K562 (cell line): Measurements from ENCODE around the gene TMEM217. TPM values are rescaled to one million over a fixed set of nuclear protein-coding genes. Genes with fewer than 3 reads are reported as not detected.

Experiments used
- ATAC-seq: fragments of 200-7000 bp; cut with Tn5 transposase; 3 replicates; pipeline ENCODE4 v1.9.1; 2020; ENCODE audit warnings: moderate library complexity
- BruUV-seq: library from RNA; stranded (reverse); fragments of 400-500 nt; replicated peaks from 2 replicates; lab custom pipeline; 2021; lab: Mats Ljungman, UMichigan
- CTCF ChIA-PET: fragments of 300-600 bp; formaldehyde crosslinking; extraction: SDS; loops from one replicate; lab custom pipeline; 2021; ENCODE audit warnings: low intra/inter-chr PET ratio; lab: Yijun Ruan, JAX
- POLR2A ChIA-PET: fragments of 300-600, 350-650 bp; sonication (Branson Sonifier 250); formaldehyde crosslinking; extraction: SDS; loops from one replicate; lab custom pipeline; 2021; ENCODE audit warnings: antibody characterized with exemption, inconsistent platforms; lab: Yijun Ruan, JAX
- DNase-seq, 4 experiments: peaks; one replicate each; pipeline versions ENCODE4 v3.0.0 to v3.0.0-alpha.2; 2011 to 2018; ENCODE audit warnings: low spot score in 3 of 4, mixed read lengths in 3 of 4; ENCODE audit errors: extremely low read depth in 1 of 4
- FAIRE-seq: peaks from 2 replicates; lab custom pipeline; 2011; peaks lifted over from hg19 to GRCh38; lab: Jason Lieb, UNC
- H2AFZ ChIP-seq: 2 replicates; pipeline ENCODE4 v1.6.0; 2011; ENCODE audit warnings: low read depth, low read length, control low read depth, inconsistent platforms
- H3K27ac ChIP-seq: fragments of 200-600 bp; 3 replicates; pipeline ENCODE4 v1.8.0; 2011; ENCODE audit warnings: low read depth, mild to moderate bottlenecking, control low read depth, inconsistent platforms, low read length, moderate library complexity, mixed read lengths; ENCODE audit errors: extremely low read depth
- H3K27me3 ChIP-seq, 2 experiments: fragments of 300-600 bp in 1 of 2; 2 replicates in 1 of 2; 3 replicates in 1 of 2; pipeline versions ENCODE4 v1.6.0 to v1.8.0; 2011; ENCODE audit warnings: inconsistent platforms in 2 of 2, low read length in 2 of 2, mild to moderate bottlenecking in 1 of 2, mixed read lengths in 1 of 2, moderate library complexity in 1 of 2; ENCODE audit not compliant: control insufficient read depth in 2 of 2, insufficient read depth in 2 of 2
- H3K36me3 ChIP-seq: fragments of 300-600 bp; 3 replicates; pipeline ENCODE4 v1.8.0; 2011; ENCODE audit warnings: mild to moderate bottlenecking, low read length, inconsistent platforms; ENCODE audit not compliant: control insufficient read depth, insufficient read depth
- H3K4me1 ChIP-seq, 2 experiments: fragments of 200-600 bp in 1 of 2; replicated peaks in 1 of 2; 2 replicates in 1 of 2; 3 replicates in 1 of 2; pipeline versions ENCODE4 v1.5.1 to v1.8.0; 2011; ENCODE audit warnings: inconsistent platforms in 2 of 2, low read length in 2 of 2, mild to moderate bottlenecking in 1 of 2, mixed read lengths in 1 of 2, moderate library complexity in 1 of 2; ENCODE audit not compliant: control insufficient read depth in 2 of 2, insufficient read depth in 2 of 2
- H3K4me2 ChIP-seq: 2 replicates; pipeline ENCODE4 v1.6.1; 2011; ENCODE audit warnings: low read length, control low read depth, inconsistent platforms, mixed read lengths; ENCODE audit not compliant: insufficient read depth
- H3K4me3 ChIP-seq: fragments of 200-600 bp; sonication (generic), shearing (Covaris generic); 2 replicates; pipeline ENCODE4 v1.5.1; 2016; ENCODE audit warnings: control low read depth, inconsistent platforms
- H3K79me2 ChIP-seq: fragments of 200-600 bp; 3 replicates; pipeline ENCODE4 v1.8.0; 2011; ENCODE audit warnings: low read length, inconsistent platforms; ENCODE audit not compliant: control insufficient read depth, insufficient read depth
- H3K9ac ChIP-seq, 2 experiments: 2 replicates each; pipeline versions ENCODE4 v1.6.0 to v1.6.1; 2011; ENCODE audit warnings: low read depth in 2 of 2, low read length in 2 of 2, control low read depth in 1 of 2, inconsistent platforms in 1 of 2, mild to moderate bottlenecking in 1 of 2, mixed read lengths in 1 of 2; ENCODE audit not compliant: insufficient read depth in 1 of 2
- H3K9me1 ChIP-seq: one replicate; pipeline ENCODE4 v1.6.0; 2011; ENCODE audit warnings: inconsistent platforms, mild to moderate bottlenecking, low read length, moderate library complexity; ENCODE audit not compliant: control insufficient read depth, insufficient read depth
- H3K9me3 ChIP-seq: replicated peaks from 2 replicates; pipeline ENCODE4 v1.5.1; 2011; ENCODE audit warnings: low read depth, low read length, inconsistent platforms; ENCODE audit not compliant: control insufficient read depth, insufficient read depth
- H4K20me1 ChIP-seq: replicated peaks from 2 replicates; pipeline ENCODE4 v1.6.1; 2011; ENCODE audit warnings: low read length, inconsistent platforms, mixed read lengths; ENCODE audit not compliant: control insufficient read depth, insufficient read depth
- C11orf30 ChIP-seq: fragments of 450-650 bp; IDR thresholded peaks from 2 replicates; pipeline ENCODE4 v1.6.1; 2016; ENCODE audit warnings: low read depth, mild to moderate bottlenecking
- LEF1 ChIP-seq: fragments of 450-650 bp; IDR thresholded peaks from 2 replicates; pipeline ENCODE4 v1.6.1; 2016; ENCODE audit warnings: mild to moderate bottlenecking
- MAFF ChIP-seq: IDR thresholded peaks from 2 replicates; pipeline ENCODE4 v1.6.1; 2012; ENCODE audit warnings: low read length, improper control_type of control experiment
- MAFG ChIP-seq: fragments of 450-650 bp; conservative IDR thresholded peaks from 2 replicates; pipeline ENCODE4 v1.6.1; 2016; ENCODE audit warnings: missing genetic modification characterization, missing compliant biosample characterization
- MAFK ChIP-seq: IDR thresholded peaks from 2 replicates; pipeline ENCODE4 v1.6.1; 2011; ENCODE audit warnings: low read length, improper control_type of control experiment
- PHB2 ChIP-seq: fragments of 450-650 bp; IDR thresholded peaks from 2 replicates; pipeline ENCODE4 v1.6.1; 2017; ENCODE audit warnings: low read depth
- PHTF2 ChIP-seq: fragments of 250-450 bp; sonication (Bioruptor Pico); IDR thresholded peaks from 2 replicates; pipeline ENCODE4 v1.5.0; 2021; ENCODE audit warnings: mild to moderate bottlenecking
- RFX1 ChIP-seq: fragments of 450-650 bp; IDR thresholded peaks from 2 replicates; pipeline ENCODE4 v1.6.1; 2016; ENCODE audit warnings: mild to moderate bottlenecking, moderate library complexity
- ZNF316 ChIP-seq: fragments of 450-650 bp; IDR thresholded peaks from 2 replicates; pipeline ENCODE4 v1.6.1; 2016
- WGBS: fragments of 100-300 bp; shearing (Covaris generic); methylation state at CpG from one replicate; pipeline ENCODE4 v1.1.6; 2016; ENCODE audit warnings: low coverage, mixed read lengths; ENCODE audit not compliant: insufficient coverage; ENCODE audit errors: missing lambda C conversion rate; 5-methylcytosine and 5-hydroxymethylcytosine counted together
- in situ Hi-C: fragments of 300-500 bp; cut with MboI; formaldehyde crosslinking; loops from 4 replicates; pipeline ENCODE4 v1.15.0; 2018; ENCODE audit warnings: inconsistent platforms, mixed read lengths
- intact Hi-C: fragments of 100-400 bp; cut with micrococcal nuclease; formaldehyde crosslinking; loops from 2 replicates; pipeline ENCODE4 v1.14.2; 2022
- polyA plus RNA-seq, 8 experiments: library from polyadenylated mRNA; depleted of rRNA in 4 of 8; stranded (reverse) in 5 of 8; unstranded in 3 of 8; fragments of >200 nt; fragmentation: Nextera tagmentation in 2 of 8; fragmentation: Illumina TruSeq in 1 of 8; extraction: Ambion mirVana in 2 of 8; extraction: Trizol in 1 of 8; gene quantifications; 2 replicates each; pipeline versions ENCODE4 v1.2.1 to v1.2.3, GENCODE V29; 2011 to 2014; ENCODE audit warnings: inconsistent platforms in 1 of 8, missing spikeins in 1 of 8
- total RNA-seq, 7 experiments: library from RNA; depleted of rRNA in 6 of 7; stranded (reverse); fragments of >200 nt in 6 of 7; fragmentation: Illumina TruSeq in 2 of 7; extraction: Trizol in 2 of 7; gene quantifications; 2 replicates each; pipeline versions ENCODE4 v1.2.1 to v1.2.3, GENCODE V29; 2011 to 2021; ENCODE audit warnings: low replicate concordance in 1 of 7
- TF ChIP-seq, protein P1 (sequence below), 2 experiments: fragments of 450-650 bp in 1 of 2; sonication (generic) in 1 of 2; formaldehyde crosslinking in 1 of 2; IDR thresholded peaks in 1 of 2; conservative IDR thresholded peaks in 1 of 2; 2 replicates each; pipeline versions ENCODE4 v1.6.1 to v1.8.1; 2016 to 2023; ENCODE audit warnings: mild to moderate bottlenecking in 2 of 2, moderate library complexity in 2 of 2, inconsistent platforms in 1 of 2, missing genetic modification reagents in 1 of 2

Gene TMEM217
- total and polyA plus RNA-seq, 9 of the 15 experiments (the other 6 are each of a cell fraction or from before 2014, with no cell fraction given): 1.3 to 8.0 (median 1.9) TPM

DNA sequence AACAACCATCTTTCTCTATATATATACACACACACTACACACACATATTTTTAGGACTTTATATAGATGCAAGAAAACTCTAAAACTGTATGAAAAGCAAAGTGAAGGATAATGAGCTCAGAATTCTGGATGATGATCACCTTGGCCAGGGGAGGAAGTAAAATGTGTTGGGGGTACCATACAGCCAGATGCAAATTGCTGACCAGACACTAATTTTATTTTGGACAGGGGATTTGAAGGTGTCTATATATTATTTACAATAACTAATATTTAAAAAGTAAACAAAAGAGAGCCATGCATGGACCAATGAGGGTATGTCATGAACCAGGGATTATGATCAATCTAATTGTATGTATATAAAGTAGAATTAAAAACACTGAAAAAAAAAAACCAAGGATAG, 20.2 kb downstream of the TMEM217 start:
- no peaks in the 10 kb centered on the region; the same call in 2 of the 3 replicates for H3K36me3 ChIP-seq
- ChIA-PET CTCF (no interaction called here), POLR2A (interaction anchor here (0.6 to 1.8 kb wide), 3 partner anchors 20 to 1201 kb away, joined by 3 to 7 read pairs (median 3); partner anchors contain the start of genes TBC1D22B and TMEM217)
- in situ Hi-C loops (no loop called here), intact Hi-C loops (no loop called here)
- H3K27me3 ChIP-seq: no peaks in the 10 kb centered on the region
- H3K27ac ChIP-seq: no peak overlapping the region
- 0 out of 2 replicates have a peak, but pooled peaks cover 3% of the 10 kb centered on the region for H3K9me3 ChIP-seq
- peaks cover 6 to 40% of the 10 kb centered on the region in 2 experiments for H3K4me1 ChIP-seq
- FAIRE-seq (no peak), ATAC-seq (no peak), DNase-seq (no peak)
- no peaks in the 10 kb centered on the region for H4K20me1 ChIP-seq
- no peak overlapping the region for H2AFZ ChIP-seq
- H3K4me3 ChIP-seq: no peak overlapping the region
- TF ChIP-seq MAFG (tag) (peak; percentile 67), ZNF316 (peak; percentile 91), LEF1 (no peak), MAFK (peak; percentile 85), PHB2 (no peak), C11orf30 (peak; percentile 87), MAFF (peak; percentile 85)
- no peak overlapping the region for H3K9ac ChIP-seq
- no peaks in the 10 kb centered on the region for H3K9me1 ChIP-seq
- H3K4me2 ChIP-seq: no peak overlapping the region
- no TSS peak for BruUV-seq
- H3K79me2 ChIP-seq: no peaks in the 10 kb centered on the region

DNA sequence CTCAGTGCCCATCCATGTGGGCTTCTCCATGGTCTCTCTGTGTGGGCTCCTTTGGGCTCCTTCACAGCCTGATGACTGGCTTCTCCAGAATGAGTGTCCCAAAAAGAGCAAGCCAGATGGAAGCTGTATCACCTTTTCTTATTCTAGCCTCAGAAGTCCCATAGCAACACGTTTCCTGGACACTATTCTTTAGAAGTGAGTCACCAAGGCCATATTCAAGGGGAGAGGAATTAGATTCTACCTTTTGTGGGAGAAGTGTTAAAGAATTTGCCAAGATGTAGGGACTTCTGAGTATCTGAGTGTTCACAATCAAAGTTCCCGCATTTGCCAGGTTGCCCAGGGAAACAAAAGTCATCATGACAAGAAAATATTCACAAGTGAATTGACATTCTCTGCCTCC, 21.0 kb downstream of the TMEM217 start:
- Histone ChIP-seq H3K27me3 (no peaks in the 10 kb centered on the region), H3K9me3 (0 out of 2 replicates have a peak, but pooled peaks cover 3% of the 10 kb centered on the region), H3K4me3 (no peak overlapping the region), H4K20me1 (no peaks in the 10 kb centered on the region), H3K79me2 (no peaks in the 10 kb centered on the region), H3K9me1 (no peaks in the 10 kb centered on the region), H3K36me3 (no peaks in the 10 kb centered on the region; the same call in 2 of the 3 replicates), H3K9ac (peak overlapping the region in 1 of 2 experiments; percentile 38; a peak in 1 of 4 replicates), H3K27ac (no peak overlapping the region; the same call in 2 of the 3 replicates), H3K4me1 (peaks cover 6 to 40% of the 10 kb centered on the region in 2 experiments), H2AFZ (peak overlapping the region; percentile 58), H3K4me2 (no peak overlapping the region)
- no peak for FAIRE-seq
- TF ChIP-seq PHTF2: no peak
- peak; percentile 75 for TF ChIP-seq RFX1
- TF ChIP-seq, protein P1, sequence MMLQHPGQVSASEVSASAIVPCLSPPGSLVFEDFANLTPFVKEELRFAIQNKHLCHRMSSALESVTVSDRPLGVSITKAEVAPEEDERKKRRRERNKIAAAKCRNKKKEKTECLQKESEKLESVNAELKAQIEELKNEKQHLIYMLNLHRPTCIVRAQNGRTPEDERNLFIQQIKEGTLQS (IDR thresholded peaks at IDR 0.05): no peak; the same call in 1 of the 2 replicates
- TF ChIP-seq, protein P1 (CRISPR knock-in tag; conservative IDR thresholded peaks at IDR 0.05): 0 out of 2 replicates have a peak, but pooled peaks have one; percentile 19
- BruUV-seq: no TSS peak
- no peak for DNase-seq
- in situ Hi-C loops: no loop called here
- ChIA-PET POLR2A (interaction anchor here (1.3 to 1.8 kb wide), 2 partner anchors 11 to 21 kb away, joined by 3 to 7 read pairs; partner anchors contain the start of genes TBC1D22B and TMEM217), CTCF (no interaction called here)
- WGBS: 57% methylated on average over 2 of the region's 2 CpGs
- no peak for ATAC-seq
- intact Hi-C loops: no loop called here
